ENCODE results near the gene NFIB. TPM values are rescaled to one million over a fixed set of nuclear protein-coding genes. Genes with fewer than 3 reads are reported as not detected.

NFIB gene
- total RNA-seq, 1 experiment from 2014 or later = 14.3 TPM

GRCh38 chr9:14326264-14326826, 12.4 kb upstream of the NFIB start:
- H3K27me3 Mint-ChIP-seq (ENCODE audit: low read depth) = no peaks in the 10 kb centered on the region
- Histone ChIP-seq H4K91ac (ENCODE audit: insufficient read length, low read depth, low read length) (no peak overlapping the region), H3K27ac (ENCODE audit: insufficient read length, low read depth, low read length) (no peak overlapping the region), H2BK5ac (ENCODE audit: insufficient read length, low read length) (no peak overlapping the region), H3K27me3 (ENCODE audit: insufficient read depth, low read length) (no peaks in the 10 kb centered on the region), H3K9me3 (ENCODE audit: control insufficient read depth, low read depth, low read length) (no peaks in the 10 kb centered on the region), H3K23ac (ENCODE audit: insufficient read length, low read depth, low read length) (no peak overlapping the region), H3K56ac (ENCODE audit: insufficient read length, low read depth, low read length) (no peak overlapping the region), H2AK5ac (ENCODE audit: insufficient read length, low read length) (no peak overlapping the region), H2AFZ (ENCODE audit: low read length) (no peak overlapping the region), H3K23me2 (ENCODE audit: insufficient read length, low read depth, low read length, poor library complexity, severe bottlenecking) (peaks cover 10% of the 10 kb centered on the region), H3K79me2 (ENCODE audit: insufficient read depth, low read length) (no peaks in the 10 kb centered on the region), H3K4ac (ENCODE audit: low read depth, low read length) (no peak overlapping the region), H3K4me1 (ENCODE audit: insufficient read depth, low read length) (0 out of 2 replicates have a peak, but pooled peaks cover 1% of the 10 kb centered on the region), H4K20me1 (ENCODE audit: control insufficient read depth, insufficient read depth, insufficient read length) (no peaks in the 10 kb centered on the region), H3K79me1 (ENCODE audit: insufficient read depth, low read depth, low read length, poor library complexity, severe bottlenecking) (no peaks in the 10 kb centered on the region), H2BK15ac (ENCODE audit: low read depth, low read length) (no peak overlapping the region), H2BK20ac (ENCODE audit: low read depth, low read length, poor library complexity, severe bottlenecking) (no peak overlapping the region), H2BK12ac (ENCODE audit: insufficient read length, low read depth, low read length) (no peak overlapping the region), H3K9ac (ENCODE audit: extremely low read depth, insufficient read length, low read length) (no peak overlapping the region), H4K5ac (ENCODE audit: insufficient read length, low read depth, low read length) (no peak overlapping the region), H2BK120ac (ENCODE audit: low read depth, low read length, poor library complexity, severe bottlenecking) (no peak overlapping the region), H3T11ph (ENCODE audit: low read length) (no peak overlapping the region), H3K4me2 (ENCODE audit: insufficient read depth, insufficient read length, low read length) (no peak overlapping the region), H4K8ac (replicated peaks; ENCODE audit: insufficient read length, low read depth, low read length) (no peak overlapping the region), H3K18ac (ENCODE audit: insufficient read length, low read depth, low read length) (no peak overlapping the region), H3K14ac (ENCODE audit: insufficient read depth, low read length) (no peak overlapping the region)
- H3K36me3 Mint-ChIP-seq (ENCODE audit: insufficient read depth in 1 of 3, low read depth in 3 of 3) = no peaks in the 10 kb centered on the region; a peak in 1 of 7 replicates
- WGBS (ENCODE audit: extremely low coverage, insufficient read length, low lambda C conversion rate) = no CpG with 5 or more reads among the region's 3 CpGs
- H3K4me3 Mint-ChIP-seq = no peak overlapping the region
- no peak for DNase-seq
- H3K9me3 Mint-ChIP-seq = no peaks in the 10 kb centered on the region
- peaks cover 17 to 18% of the 10 kb centered on the region in 2 experiments for H3K4me1 Mint-ChIP-seq
- TF ChIP-seq CTCF (conservative IDR thresholded peaks at IDR 0.05) = no peak
- no peak overlapping the region for H3K27ac Mint-ChIP-seq

Data from H9 (cell line).